ENCODE results near the gene ABCA6. TPM values are rescaled to one million over a fixed set of nuclear protein-coding genes. Genes with fewer than 3 reads are reported as not detected.
A peak's percentile ranks its signal among the peaks of the same experiment; 100 is the strongest.
"Not testable (repeated sequence)": the region's sequence is repeated elsewhere in the genome, so short reads cannot be mapped to it uniquely, and the experiment has no call there.

The ABCA6 gene
- total RNA-seq, 3 donors from 2014 or later = 5.4 to 21.3 (median 7.7) TPM

DNA sequence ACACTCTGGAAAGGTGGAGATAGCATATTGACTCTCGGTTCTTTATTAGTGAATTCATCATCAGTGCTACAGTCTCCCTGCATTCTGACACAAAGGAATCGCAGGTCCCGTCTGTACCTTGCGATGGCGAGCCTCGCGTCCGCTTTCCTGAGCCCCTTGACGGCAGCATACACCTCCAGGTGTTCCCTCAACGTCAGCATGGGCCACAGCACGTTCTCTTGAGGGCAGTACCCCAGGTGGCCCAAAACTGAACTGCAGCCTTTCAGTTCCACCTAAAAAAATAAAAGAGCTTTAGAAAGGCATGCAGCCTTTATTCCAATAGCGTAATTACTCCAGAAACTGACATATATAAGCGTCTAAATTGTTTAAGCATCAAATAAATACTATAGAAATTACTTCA, 56.8 kb downstream of the ABCA6 start:
- no peak for ATAC-seq
- intact Hi-C loops (cut with DNase I, micrococcal nuclease) = no loop called here
- Histone ChIP-seq H3K4me1 (ENCODE audit: low read depth) (no peaks in the 10 kb centered on the region), H3K36me3 (ENCODE audit: low read depth) (no peaks in the 10 kb centered on the region), H3K9me3 (no peaks in the 10 kb centered on the region), H3K4me3 (no peak overlapping the region)
- DNase-seq = peak in 2 of 3 donors; percentile 9 to 41
- no peak for TF ChIP-seq CTCF (IDR thresholded peaks at IDR 0.05)

- Histone ChIP-seq H3K36me3 (ENCODE audit: low read depth) (no peaks in the 10 kb centered on the region), H3K9me3 (no peaks in the 10 kb centered on the region), H3K4me3 (no peak overlapping the region), H3K4me1 (ENCODE audit: low read depth) (no peaks in the 10 kb centered on the region)
- no peak for TF ChIP-seq CTCF (IDR thresholded peaks at IDR 0.05)
- no peak for DNase-seq
- intact Hi-C loops (cut with DNase I, micrococcal nuclease) = no loop called here
- no peak for ATAC-seq
Measured at GRCh38 chr17:69082696-69083095, 59.0 kb downstream of the ABCA6 start.

- intact Hi-C loops (cut with DNase I, micrococcal nuclease) = no loop called here
- DNase-seq (no peak), ATAC-seq (no peak)
- H3K9me3 ChIP-seq = no peaks in the 10 kb centered on the region
- no peak for TF ChIP-seq CTCF (IDR thresholded peaks at IDR 0.05)
- no peak overlapping the region for H3K4me3 ChIP-seq
- H3K4me1 ChIP-seq (ENCODE audit: low read depth) = no peaks in the 10 kb centered on the region
- no peaks in the 10 kb centered on the region for H3K36me3 ChIP-seq (ENCODE audit: low read depth)
Measured at GRCh38 chr17:69078864-69079263, 62.8 kb downstream of the ABCA6 start.

- Histone ChIP-seq H3K36me3 (ENCODE audit: low read depth) (no peaks in the 10 kb centered on the region), H3K9me3 (no peaks in the 10 kb centered on the region), H3K4me3 (no peak overlapping the region), H3K4me1 (ENCODE audit: low read depth) (no peaks in the 10 kb centered on the region)
- ATAC-seq = no peak
- no peak for TF ChIP-seq CTCF (IDR thresholded peaks at IDR 0.05)
- DNase-seq = no peak
- intact Hi-C loops (cut with DNase I, micrococcal nuclease) = no loop called here
Measured at GRCh38 chr17:69075823-69076222, 65.9 kb downstream of the ABCA6 start.

DNA sequence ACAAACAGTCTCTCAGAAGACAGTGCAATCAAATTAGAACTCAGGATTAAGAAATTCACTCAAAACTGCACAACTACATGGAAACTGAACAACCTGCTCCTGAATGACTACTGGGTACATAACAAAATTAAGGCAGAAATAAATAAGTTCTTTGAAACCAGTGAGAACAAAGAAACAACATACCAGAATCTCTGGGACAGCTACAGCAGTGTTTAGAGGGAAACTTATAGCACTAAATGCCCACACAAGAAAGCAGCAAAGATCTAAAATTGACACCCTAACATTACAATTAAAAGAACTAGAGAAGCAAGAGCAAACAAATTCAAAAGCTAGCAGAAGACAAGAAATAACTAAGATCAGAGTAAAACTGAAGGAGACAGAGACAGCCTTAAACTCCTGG, 68.3 kb downstream of the ABCA6 start:
- DNase-seq; H3K4me1 ChIP-seq (ENCODE audit: low read depth); intact Hi-C loops (cut with DNase I, micrococcal nuclease); H3K9me3 ChIP-seq; H3K36me3 ChIP-seq (ENCODE audit: low read depth); H3K4me3 ChIP-seq; ATAC-seq: not testable (repeated sequence)

DNA sequence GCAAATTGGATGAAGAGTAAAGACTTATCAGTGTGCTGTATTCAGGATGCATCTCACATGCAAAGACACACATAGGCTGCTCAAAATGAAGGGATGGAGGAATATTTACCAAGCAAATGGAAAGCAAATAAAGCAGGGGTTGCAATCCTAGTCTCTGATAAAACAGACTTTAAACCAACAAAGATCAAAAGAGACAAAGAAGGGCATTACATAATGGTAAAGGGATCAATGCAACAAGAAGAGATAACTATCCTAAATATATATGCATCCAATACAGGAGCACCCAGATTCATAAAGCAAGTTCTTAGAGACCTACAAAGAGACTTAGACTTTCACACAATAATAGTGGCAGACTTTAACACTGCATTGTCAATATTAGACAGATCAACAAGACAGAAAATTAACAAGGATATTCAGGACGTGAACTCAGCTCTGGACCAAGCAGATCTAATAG, 68.9 kb downstream of the ABCA6 start:
- H3K4me3 ChIP-seq; DNase-seq; H3K36me3 ChIP-seq (ENCODE audit: low read depth); ATAC-seq; H3K9me3 ChIP-seq; H3K4me1 ChIP-seq (ENCODE audit: low read depth); intact Hi-C loops (cut with DNase I, micrococcal nuclease): not testable (repeated sequence)

DNA sequence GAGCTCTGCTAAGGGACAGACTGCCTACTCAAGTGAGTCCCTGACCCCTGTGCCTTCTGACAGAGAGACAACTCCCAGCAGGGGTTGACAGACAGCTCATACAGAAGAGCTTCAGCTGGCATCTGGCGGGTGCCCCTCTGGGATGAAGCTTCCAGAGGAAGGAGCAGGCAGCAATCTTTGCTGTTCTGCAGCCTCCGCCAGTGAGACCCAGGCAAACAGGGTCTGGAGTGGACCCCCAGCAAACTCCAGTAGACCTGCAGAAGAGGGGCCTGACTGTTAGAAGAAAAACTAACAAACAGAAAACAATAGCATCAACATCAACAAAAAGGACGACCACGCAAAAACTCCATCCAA, 70.5 kb downstream of the ABCA6 start:
- ATAC-seq; intact Hi-C loops (cut with DNase I, micrococcal nuclease); DNase-seq; H3K9me3 ChIP-seq; H3K36me3 ChIP-seq (ENCODE audit: low read depth); H3K4me3 ChIP-seq; H3K4me1 ChIP-seq (ENCODE audit: low read depth): not testable (repeated sequence)

DNA sequence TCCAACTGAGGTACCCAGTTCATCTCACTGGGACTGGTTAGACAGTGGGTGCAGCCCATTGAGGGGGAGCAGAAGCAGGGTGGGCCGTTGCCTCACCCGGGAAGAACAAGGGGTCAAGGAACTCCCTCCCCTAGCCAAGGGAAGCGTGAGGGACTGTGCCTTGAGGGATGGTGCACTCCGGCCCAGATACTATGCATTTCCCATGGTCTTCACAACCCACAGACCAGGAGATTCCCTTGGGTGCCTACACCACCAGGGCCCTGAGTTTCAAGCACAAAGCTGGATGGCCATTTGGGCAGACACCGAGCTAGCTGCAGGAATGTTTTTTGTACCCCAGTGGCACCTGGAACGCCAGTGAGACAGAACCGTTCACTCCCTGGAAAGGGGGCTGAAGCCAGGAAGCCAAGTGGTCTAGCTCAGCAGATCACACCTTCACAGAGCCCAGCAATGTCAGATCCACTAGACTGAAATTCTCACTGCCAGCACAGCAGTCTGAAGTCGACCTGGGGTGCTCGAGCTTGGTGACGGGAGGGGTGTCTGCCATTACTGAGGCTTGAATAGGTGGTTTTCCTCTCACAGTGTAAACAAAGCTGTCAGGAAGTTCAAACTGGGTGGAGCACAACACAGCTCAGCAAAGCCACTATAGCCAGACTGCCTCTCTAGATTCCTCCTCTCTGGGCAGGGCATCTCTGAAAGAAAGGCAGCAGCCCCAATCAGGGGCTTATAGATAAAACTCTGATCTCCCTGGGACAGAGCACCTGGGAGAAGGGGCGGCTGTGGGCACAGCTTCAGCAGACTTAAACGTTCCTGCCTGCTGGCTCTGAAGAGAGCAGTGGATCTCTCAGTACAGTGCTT, 71.1 kb downstream of the ABCA6 start:
- ATAC-seq (peak; percentile 59), DNase-seq (peak in 2 of 3 donors; percentile 22 to 33)
- H3K9me3 ChIP-seq; intact Hi-C loops (cut with DNase I, micrococcal nuclease); H3K36me3 ChIP-seq (ENCODE audit: low read depth); H3K4me1 ChIP-seq (ENCODE audit: low read depth); H3K4me3 ChIP-seq: not testable (repeated sequence)

All from mucosa of descending colon (tissue), 3 donors.